Transverse colon (tissue), 4 donors: Measurements from ENCODE around the gene RALGPS1.

Experiments used
- POLR2AphosphoS5 ChIP-seq, 3 donors: sonication (generic); formaldehyde crosslinking; IDR thresholded peaks; one replicate each; pipeline ENCODE4 v1.6.1; 2016; ENCODE audit warnings: antibody characterized with exemption in 3 of 3
- TF ChIP-seq, protein P1 (sequence below), 5 experiments: fragments of 200-600 bp in 3 of 5; fragments of 450-650 bp in 2 of 5; sonication (generic) in 3 of 5; IDR thresholded peaks; 1 replicate in 2 of 5; 2 replicates in 3 of 5; pipeline ENCODE4 v1.5.1; 2016 to 2017; ENCODE audit warnings: antibody characterized with exemption in 5 of 5, inconsistent platforms in 3 of 5, mild to moderate bottlenecking in 2 of 5, moderate library complexity in 1 of 5

DNA sequence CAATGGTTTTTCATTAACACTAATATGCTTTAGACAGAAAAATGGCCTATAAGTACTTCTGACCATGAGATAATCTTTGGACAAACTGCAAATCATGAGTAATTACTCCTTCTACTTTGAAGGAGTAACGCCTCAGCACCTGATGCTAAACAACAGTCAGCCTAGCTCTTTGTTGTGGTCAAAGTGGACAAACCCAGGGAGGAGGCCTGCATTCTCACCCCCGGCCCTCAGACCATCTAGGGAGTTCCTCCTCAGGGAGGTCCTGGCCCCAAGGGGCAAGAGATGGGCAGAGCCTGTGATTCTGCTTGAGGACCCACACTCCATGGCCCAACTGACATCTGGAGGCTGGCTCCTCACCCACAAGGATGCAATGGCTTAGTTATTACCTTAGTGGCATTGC is 256.1 kb downstream of the RALGPS1 start:
- TF ChIP-seq, protein P1, sequence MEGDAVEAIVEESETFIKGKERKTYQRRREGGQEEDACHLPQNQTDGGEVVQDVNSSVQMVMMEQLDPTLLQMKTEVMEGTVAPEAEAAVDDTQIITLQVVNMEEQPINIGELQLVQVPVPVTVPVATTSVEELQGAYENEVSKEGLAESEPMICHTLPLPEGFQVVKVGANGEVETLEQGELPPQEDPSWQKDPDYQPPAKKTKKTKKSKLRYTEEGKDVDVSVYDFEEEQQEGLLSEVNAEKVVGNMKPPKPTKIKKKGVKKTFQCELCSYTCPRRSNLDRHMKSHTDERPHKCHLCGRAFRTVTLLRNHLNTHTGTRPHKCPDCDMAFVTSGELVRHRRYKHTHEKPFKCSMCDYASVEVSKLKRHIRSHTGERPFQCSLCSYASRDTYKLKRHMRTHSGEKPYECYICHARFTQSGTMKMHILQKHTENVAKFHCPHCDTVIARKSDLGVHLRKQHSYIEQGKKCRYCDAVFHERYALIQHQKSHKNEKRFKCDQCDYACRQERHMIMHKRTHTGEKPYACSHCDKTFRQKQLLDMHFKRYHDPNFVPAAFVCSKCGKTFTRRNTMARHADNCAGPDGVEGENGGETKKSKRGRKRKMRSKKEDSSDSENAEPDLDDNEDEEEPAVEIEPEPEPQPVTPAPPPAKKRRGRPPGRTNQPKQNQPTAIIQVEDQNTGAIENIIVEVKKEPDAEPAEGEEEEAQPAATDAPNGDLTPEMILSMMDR (IDR thresholded peaks at IDR 0.05), result no peak
- TF ChIP-seq POLR2AphosphoS5 (IDR thresholded peaks at IDR 0.05), result no peak
